SH-SY5Y (cell line): ENCODE measurements around the gene RAB15.

ENCODE experiments used
- GATA2 ChIP-seq: IDR thresholded peaks from 2 replicates; pipeline ENCODE4 v1.6.1; 2011; ENCODE audit warnings: mild to moderate bottlenecking, low read depth, low read length
- GATA3 ChIP-seq: IDR thresholded peaks from 2 replicates; pipeline ENCODE4 v1.6.1; 2011; ENCODE audit warnings: low read depth, mild to moderate bottlenecking, low read length, moderate library complexity

Gene RAB15

GRCh38 chr14:64998455-64998931 lies 26.4 kb upstream of the RAB15 start:
- no peak for TF ChIP-seq GATA3

- TF ChIP-seq GATA2 (no peak), GATA3 (no peak)
Measured at GRCh38 chr14:64997108-64997794, 25.1 kb upstream of the RAB15 start.

GRCh38 chr14:64995291-64995690 lies 23.2 kb upstream of the RAB15 start:
- TF ChIP-seq GATA2 (no peak), GATA3 (no peak)

GRCh38 chr14:64994540-64994939 lies 22.4 kb upstream of the RAB15 start:
- TF ChIP-seq GATA3 (no peak), GATA2 (no peak)

- TF ChIP-seq GATA2 (no peak), GATA3 (no peak)
Measured at GRCh38 chr14:64993266-64993930, 21.3 kb upstream of the RAB15 start.

GRCh38 chr14:64992328-64992885 lies 20.3 kb upstream of the RAB15 start:
- TF ChIP-seq GATA3 (no peak), GATA2 (no peak)

GRCh38 chr14:64990939-64991338 lies 18.8 kb upstream of the RAB15 start:
- no peak for TF ChIP-seq GATA3
- TF ChIP-seq GATA2, result no peak

- TF ChIP-seq GATA3 (no peak), GATA2 (no peak)
Measured at GRCh38 chr14:64990296-64990695, 18.2 kb upstream of the RAB15 start.

- TF ChIP-seq GATA3 (no peak), GATA2 (no peak)
Measured at GRCh38 chr14:64987438-64987767, 15.3 kb upstream of the RAB15 start.

GRCh38 chr14:64986648-64987437 lies 14.7 kb upstream of the RAB15 start, which contains the start of gene FNTB:
TSS of gene FNTB (plus strand) at chr14:64986895. CDS start at chr14:64986954, 59 bp downstream.
- TF ChIP-seq GATA2, result no peak
- no peak for TF ChIP-seq GATA3

GRCh38 chr14:64983439-64984310 lies 11.5 kb upstream of the RAB15 start:
- TF ChIP-seq GATA2 (no peak), GATA3 (no peak)

GRCh38 chr14:64979336-64980074 lies 7.4 kb upstream of the RAB15 start:
- TF ChIP-seq GATA3, result no peak
- no peak for TF ChIP-seq GATA2

GRCh38 chr14:64974563-64974962 lies 2.4 kb upstream of the RAB15 start:
- TF ChIP-seq GATA3, result no peak
- no peak for TF ChIP-seq GATA2
